Type B pancreatic cell (in vitro differentiated cells): ENCODE measurements around the gene NIPBL. TPM values are rescaled to one million over a fixed set of nuclear protein-coding genes. Genes with fewer than 3 reads are reported as not detected.

ENCODE experiments used
- DNase-seq: peaks from one replicate; pipeline ENCODE4 v3.0.0; 2021; ENCODE audit warnings: mixed read lengths; ENCODE audit not compliant: unreplicated experiment; ENCODE audit errors: extremely low spot score
- H3K27ac Mint-ChIP-seq: 2 replicates; pipeline ENCODE4 v1.8.0; 2021; ENCODE audit warnings: mild to moderate bottlenecking, mixed read lengths
- H3K27me3 Mint-ChIP-seq: 2 replicates; pipeline ENCODE4 v1.8.0; 2021; ENCODE audit warnings: mixed read lengths
- H3K36me3 Mint-ChIP-seq: 2 replicates; pipeline ENCODE4 v1.8.0; 2021; ENCODE audit warnings: mixed read lengths
- H3K4me1 Mint-ChIP-seq: one replicate; pipeline ENCODE4 v1.8.0; 2021; ENCODE audit warnings: mixed read lengths; ENCODE audit not compliant: unreplicated experiment
- H3K4me3 Mint-ChIP-seq: 2 replicates; pipeline ENCODE4 v1.8.0; 2021; ENCODE audit warnings: mild to moderate bottlenecking, mixed read lengths
- H3K9me3 Mint-ChIP-seq: 2 replicates; pipeline ENCODE4 v1.8.0; 2021; ENCODE audit warnings: mixed read lengths
- CTCF ChIP-seq: fragments of 200-600 bp; sonication (generic); conservative IDR thresholded peaks from 2 replicates; pipeline ENCODE4 v1.5.0; 2021; ENCODE audit warnings: antibody characterized with exemption, mild to moderate bottlenecking
- total RNA-seq: library from RNA; stranded (reverse); gene quantifications from 2 replicates; pipeline ENCODE4 v1.2.1, GENCODE V29; 2021; ENCODE audit warnings: low replicate concordance

The NIPBL gene
- total RNA-seq, 1 donor from 2014 or later: 65.7 TPM

GRCh38 chr5:36953043-36953442 lies 76.5 kb downstream of the NIPBL start:
- Mint-ChIP-seq H3K4me3 (no peak overlapping the region), H3K9me3 (no peaks in the 10 kb centered on the region)

GRCh38 chr5:36957953-36958537 lies 81.5 kb downstream of the NIPBL start:
- H3K36me3 Mint-ChIP-seq: peaks cover 9% of the 10 kb centered on the region
- H3K4me1 Mint-ChIP-seq: no peaks in the 10 kb centered on the region
- DNase-seq: no peak
- no peaks in the 10 kb centered on the region for H3K9me3 Mint-ChIP-seq
- no peak overlapping the region for H3K27ac Mint-ChIP-seq
- no peaks in the 10 kb centered on the region for H3K27me3 Mint-ChIP-seq
- H3K4me3 Mint-ChIP-seq: no peak overlapping the region
- TF ChIP-seq CTCF: no peak

More at GRCh38 chr5:36953043-36953442, 76.5 kb downstream of the NIPBL start:
- Mint-ChIP-seq H3K4me1 (peaks cover 10% of the 10 kb centered on the region), H3K27ac (no peak overlapping the region), H3K27me3 (no peaks in the 10 kb centered on the region), H3K36me3 (peaks cover 5% of the 10 kb centered on the region)
- no peak for TF ChIP-seq CTCF
- no peak for DNase-seq

GRCh38 chr5:36958612-36959011 lies 82.0 kb downstream of the NIPBL start:
- H3K36me3 Mint-ChIP-seq: peaks cover 9% of the 10 kb centered on the region
- H3K4me3 Mint-ChIP-seq: no peak overlapping the region
- TF ChIP-seq CTCF: no peak
- H3K4me1 Mint-ChIP-seq: no peaks in the 10 kb centered on the region
- H3K27me3 Mint-ChIP-seq: no peaks in the 10 kb centered on the region
- no peak overlapping the region for H3K27ac Mint-ChIP-seq
- DNase-seq: no peak
- no peaks in the 10 kb centered on the region for H3K9me3 Mint-ChIP-seq

GRCh38 chr5:36965179-36965578 lies 88.6 kb downstream of the NIPBL start:
- H3K36me3 Mint-ChIP-seq: peaks cover 19% of the 10 kb centered on the region
- H3K27me3 Mint-ChIP-seq: no peaks in the 10 kb centered on the region
- no peaks in the 10 kb centered on the region for H3K4me1 Mint-ChIP-seq

GRCh38 chr5:36969700-36970395 lies 93.3 kb downstream of the NIPBL start:
- H3K36me3 Mint-ChIP-seq: peaks cover 27% of the 10 kb centered on the region
- no peaks in the 10 kb centered on the region for H3K9me3 Mint-ChIP-seq
- H3K27ac Mint-ChIP-seq: no peak overlapping the region
- no peak overlapping the region for H3K4me3 Mint-ChIP-seq
- no peaks in the 10 kb centered on the region for H3K4me1 Mint-ChIP-seq
- TF ChIP-seq CTCF: no peak
- H3K27me3 Mint-ChIP-seq: no peaks in the 10 kb centered on the region
- no peak for DNase-seq

More at GRCh38 chr5:36965179-36965578, 88.6 kb downstream of the NIPBL start:
- no peak for TF ChIP-seq CTCF
- no peaks in the 10 kb centered on the region for H3K9me3 Mint-ChIP-seq
- H3K27ac Mint-ChIP-seq: no peak overlapping the region
- H3K4me3 Mint-ChIP-seq: no peak overlapping the region
- DNase-seq: no peak
